ENCODE results near the gene SRSF7.
"Not testable (repeated sequence)": the region's sequence is repeated elsewhere in the genome, so short reads cannot be mapped to it uniquely, and the experiment has no call there.

The SRSF7 gene

GRCh38 chr2:38750891-38751595, at the start of gene SRSF7:
Gene SRSF7 (minus strand): TSS chr2:38751361. CDS start chr2:38751256, 105 bp downstream.
- peak; percentile 94 to 95 for DNase-seq (ENCODE audit: low read depth in 2 of 2)

DNA sequence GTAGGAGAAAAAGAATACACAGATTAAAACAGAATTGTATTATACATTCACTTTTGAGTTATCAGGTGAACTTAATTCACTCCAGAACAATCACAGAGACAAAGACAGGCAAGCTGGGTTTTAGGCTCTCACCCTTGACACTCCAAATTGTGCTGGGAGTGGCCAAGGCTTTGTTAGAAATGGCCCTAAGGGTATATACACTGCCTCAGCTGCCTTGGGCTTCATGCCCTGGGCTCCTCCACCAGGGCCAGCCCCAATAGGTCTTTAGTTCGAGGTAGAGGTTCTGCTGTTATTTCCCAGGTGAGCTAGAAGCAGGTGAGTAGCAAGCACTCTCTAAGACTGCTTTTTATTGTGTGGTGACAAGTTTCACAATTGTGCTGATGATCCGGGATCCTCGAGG, 46.8 kb upstream of the SRSF7 start:
- DNase-seq (ENCODE audit: low read depth in 2 of 2): no peak

GRCh38 chr2:38797250-38797676, 46.1 kb upstream of the SRSF7 start:
- no peak for DNase-seq (ENCODE audit: low read depth in 2 of 2)

GRCh38 chr2:38795016-38795415, 43.9 kb upstream of the SRSF7 start:
- DNase-seq (ENCODE audit: low read depth in 2 of 2): not testable (repeated sequence)

DNA sequence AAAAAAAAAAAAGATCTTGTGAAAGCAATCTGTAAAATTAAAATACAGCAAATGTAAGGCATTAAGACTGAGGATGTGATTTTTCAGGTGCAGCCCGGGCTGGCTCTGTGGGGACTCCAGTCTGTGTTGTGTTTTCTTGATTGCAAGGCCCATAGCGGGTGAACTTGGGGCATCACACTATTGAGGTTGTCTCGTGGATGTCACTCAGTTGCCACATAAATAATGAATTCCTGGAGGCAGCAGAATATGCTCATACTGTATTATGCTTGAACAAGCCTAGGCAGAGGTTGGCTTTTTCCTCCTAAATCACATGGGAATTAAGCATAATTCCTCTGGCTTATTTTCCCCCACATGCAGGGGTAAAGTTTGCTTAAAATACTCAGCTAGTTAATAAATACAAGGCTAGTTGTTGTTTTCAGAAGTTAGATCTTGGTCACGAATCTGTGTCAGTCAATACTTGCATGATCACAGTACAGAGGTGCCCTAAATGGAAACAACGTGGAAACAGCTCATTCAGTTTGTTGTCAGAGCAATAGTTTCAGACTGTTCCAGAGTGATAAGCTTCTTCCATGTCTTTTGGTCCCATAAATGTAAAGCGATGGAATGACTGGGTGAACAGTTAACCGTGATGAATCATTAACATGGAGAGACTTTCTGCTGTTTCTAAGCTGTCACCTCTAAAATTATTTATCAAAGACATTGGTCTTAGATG, 43.2 kb upstream of the SRSF7 start:
- no peak for DNase-seq (ENCODE audit: low read depth in 2 of 2)

- no peak for DNase-seq (ENCODE audit: low read depth in 2 of 2)
Observed at GRCh38 chr2:38793511-38793910, 42.4 kb upstream of the SRSF7 start.

DNA sequence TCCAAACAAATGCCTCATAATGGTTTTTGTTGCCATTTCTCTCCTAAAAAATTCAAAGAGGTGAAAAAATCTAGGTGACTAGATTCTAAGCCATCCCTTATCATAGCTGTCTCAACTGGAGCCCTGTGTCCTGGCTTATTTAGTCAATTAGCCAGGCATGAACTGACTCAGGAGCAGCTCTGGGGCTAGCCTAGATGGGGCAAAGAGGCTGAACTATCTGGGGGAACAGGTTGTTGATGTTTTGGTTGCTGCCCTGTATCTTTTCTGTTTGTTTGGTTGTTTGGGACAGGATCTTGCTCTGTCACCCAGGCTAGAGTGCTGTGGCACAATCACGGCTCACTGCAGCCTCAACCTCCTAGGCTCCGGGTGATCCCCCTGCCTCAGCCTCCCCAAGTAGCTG, 41.6 kb upstream of the SRSF7 start:
- DNase-seq (ENCODE audit: low read depth in 2 of 2): no peak

- DNase-seq (ENCODE audit: low read depth in 2 of 2): not testable (repeated sequence)
Observed at GRCh38 chr2:38792321-38792720, 41.2 kb upstream of the SRSF7 start.

DNA sequence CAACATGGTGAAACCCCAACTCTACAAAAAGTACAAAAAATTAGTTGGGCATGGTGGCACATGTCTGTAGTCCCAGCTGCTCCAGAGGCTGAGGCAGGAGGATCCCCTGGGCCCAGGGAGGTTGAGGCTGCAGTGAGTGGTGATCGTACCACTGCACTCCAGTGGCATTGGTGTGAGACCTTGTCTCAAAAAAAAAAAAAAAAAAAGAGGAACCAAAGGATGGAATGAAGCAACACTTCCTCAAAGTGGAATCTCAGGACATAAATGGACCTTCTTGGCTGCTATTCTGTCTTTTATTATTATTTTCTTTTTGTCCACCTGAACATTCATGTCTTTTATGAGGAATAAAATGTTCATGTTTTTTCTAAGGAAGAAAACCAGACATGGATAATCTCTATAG, 40.6 kb upstream of the SRSF7 start:
- no peak for DNase-seq (ENCODE audit: low read depth in 2 of 2)

- no peak for DNase-seq (ENCODE audit: low read depth in 2 of 2)
Observed at GRCh38 chr2:38789691-38790090, 38.5 kb upstream of the SRSF7 start.

- DNase-seq (ENCODE audit: low read depth in 2 of 2): no peak
Observed at GRCh38 chr2:38788306-38788705, 37.1 kb upstream of the SRSF7 start.

GRCh38 chr2:38783586-38783985, 32.4 kb upstream of the SRSF7 start:
- DNase-seq (ENCODE audit: low read depth in 2 of 2): no peak

DNA sequence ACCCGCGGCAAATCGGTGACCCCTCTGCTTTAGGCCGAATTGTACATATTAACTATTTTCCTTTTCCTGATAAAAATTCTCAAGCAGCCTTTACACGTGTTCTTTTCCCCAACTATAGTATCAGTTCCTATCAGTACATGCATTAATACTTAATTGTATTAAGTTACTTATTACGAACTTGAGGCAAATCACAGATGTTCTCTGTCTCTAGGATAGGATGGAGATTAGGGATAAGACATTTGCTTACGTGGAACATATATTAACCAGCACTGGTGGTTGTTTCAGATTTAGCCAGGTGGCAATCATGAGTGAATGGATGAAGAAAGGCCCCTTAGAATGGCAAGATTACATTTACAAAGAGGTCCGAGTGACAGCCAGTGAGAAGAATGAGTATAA, 27.5 kb upstream of the SRSF7 start:
- DNase-seq (ENCODE audit: low read depth in 2 of 2): no peak

GRCh38 chr2:38776531-38776930, 25.4 kb upstream of the SRSF7 start:
- no peak for DNase-seq (ENCODE audit: low read depth in 2 of 2)

DNA sequence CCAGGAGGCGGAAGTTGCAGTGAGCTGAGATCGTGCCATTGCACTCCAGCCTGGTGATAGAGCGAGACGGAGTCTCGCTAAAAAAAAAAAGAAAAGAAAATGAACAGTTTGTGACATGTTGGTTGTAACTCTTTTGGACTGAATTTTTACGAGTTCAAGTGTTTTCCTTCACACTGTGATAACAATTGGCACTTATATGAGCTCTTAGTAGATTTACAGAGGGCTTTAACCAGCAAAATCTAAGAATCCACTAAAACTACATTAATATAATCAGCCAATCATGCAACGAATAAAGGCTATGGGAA, 24.7 kb upstream of the SRSF7 start:
- DNase-seq (ENCODE audit: low read depth in 2 of 2): no peak

DNA sequence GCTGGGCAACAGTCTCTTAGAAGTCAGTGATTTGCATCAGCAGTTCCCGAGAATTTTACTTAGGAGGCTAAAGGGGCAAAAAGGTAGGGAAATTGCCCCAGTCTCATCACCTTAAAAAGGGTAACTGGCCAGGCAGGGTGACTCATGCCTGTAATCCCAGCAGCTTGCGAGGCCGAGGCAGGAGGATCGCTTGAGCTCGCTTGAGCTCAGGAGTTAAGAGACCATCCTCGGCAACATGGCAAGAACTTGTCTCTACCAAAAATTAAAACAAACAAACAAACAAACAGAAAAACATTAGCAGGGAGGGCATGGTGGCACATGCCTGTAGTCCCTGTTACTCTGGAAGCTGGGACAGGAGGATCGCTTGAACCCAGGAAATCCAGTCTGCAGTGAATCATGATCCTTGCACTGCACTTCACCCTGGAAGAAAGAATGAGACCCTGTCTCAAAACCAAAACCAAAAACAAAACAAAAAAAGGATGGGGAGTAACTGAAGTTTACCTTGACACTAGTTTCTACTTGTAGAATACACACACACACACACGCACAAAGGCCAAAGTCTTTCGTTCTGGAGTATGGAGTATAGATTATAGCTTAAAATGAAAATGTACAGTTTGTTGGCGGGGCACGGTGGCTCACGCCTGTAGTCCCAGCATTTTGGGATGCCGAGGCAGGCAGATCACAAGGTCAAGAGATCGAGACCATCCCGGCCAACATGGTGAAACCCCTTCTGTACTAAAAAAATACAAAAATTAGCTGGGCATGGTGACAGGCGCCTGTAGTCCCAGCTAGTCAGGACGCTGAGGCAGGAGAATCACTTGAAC, 24.1 kb upstream of the SRSF7 start:
- no peak for DNase-seq (ENCODE audit: low read depth in 2 of 2)

- DNase-seq (ENCODE audit: low read depth in 2 of 2): no peak
Observed at GRCh38 chr2:38771632-38772031, 20.5 kb upstream of the SRSF7 start.

DNA sequence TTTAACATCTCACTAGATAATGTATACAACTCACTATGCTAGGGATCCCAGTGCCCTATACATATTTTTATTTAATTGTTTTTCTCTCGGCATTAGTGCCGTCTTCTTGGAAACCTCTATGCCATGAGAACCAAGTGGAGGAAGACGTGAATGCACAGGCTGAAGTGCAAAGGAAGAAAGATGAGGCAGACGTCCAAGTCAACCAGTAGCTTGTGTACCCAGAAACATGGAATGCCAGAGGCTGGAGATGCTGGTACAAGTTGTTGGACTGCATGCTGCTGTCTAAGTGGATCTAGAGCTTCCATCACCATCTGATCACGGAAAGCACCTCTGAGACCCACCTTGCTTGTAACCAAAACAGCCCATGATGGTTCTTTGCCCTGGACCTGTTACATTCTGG, 14.4 kb upstream of the SRSF7 start:
- DNase-seq (ENCODE audit: low read depth in 2 of 2): no peak

GRCh38 chr2:38765149-38765548, 14.0 kb upstream of the SRSF7 start:
- no peak for DNase-seq (ENCODE audit: low read depth in 2 of 2)

DNA sequence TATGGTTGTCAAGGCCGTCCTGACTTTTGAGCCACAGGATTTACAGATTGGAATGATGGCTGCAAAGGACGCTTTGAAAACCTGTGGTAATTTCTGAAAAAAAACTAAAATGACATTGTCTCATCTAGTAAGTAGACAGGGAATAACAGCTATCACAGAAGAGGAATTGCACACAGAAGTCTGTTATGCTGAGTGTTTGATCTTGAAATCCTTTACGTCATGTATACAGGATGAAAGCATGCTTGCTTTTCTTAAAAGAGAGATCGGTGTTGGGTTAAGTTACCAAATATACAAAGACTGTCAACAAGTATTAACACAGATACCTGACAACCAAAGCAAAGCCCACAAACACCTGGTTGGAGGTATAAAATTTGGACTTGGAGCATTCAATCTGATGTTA, 12.6 kb upstream of the SRSF7 start:
- DNase-seq (ENCODE audit: low read depth in 2 of 2): no peak

- no peak for DNase-seq (ENCODE audit: low read depth in 2 of 2)
Observed at GRCh38 chr2:38763228-38763627, 12.1 kb upstream of the SRSF7 start.

- not testable (repeated sequence) for DNase-seq (ENCODE audit: low read depth in 2 of 2)
Observed at GRCh38 chr2:38755891-38756290, 4.7 kb upstream of the SRSF7 start.

- no peak for DNase-seq (ENCODE audit: low read depth in 2 of 2)
Observed at GRCh38 chr2:38754506-38754905, 3.3 kb upstream of the SRSF7 start.
